ENCODE results near the gene INPP4A.
A peak's percentile ranks its signal among the peaks of the same experiment; 100 is the strongest.

The INPP4A gene

DNA sequence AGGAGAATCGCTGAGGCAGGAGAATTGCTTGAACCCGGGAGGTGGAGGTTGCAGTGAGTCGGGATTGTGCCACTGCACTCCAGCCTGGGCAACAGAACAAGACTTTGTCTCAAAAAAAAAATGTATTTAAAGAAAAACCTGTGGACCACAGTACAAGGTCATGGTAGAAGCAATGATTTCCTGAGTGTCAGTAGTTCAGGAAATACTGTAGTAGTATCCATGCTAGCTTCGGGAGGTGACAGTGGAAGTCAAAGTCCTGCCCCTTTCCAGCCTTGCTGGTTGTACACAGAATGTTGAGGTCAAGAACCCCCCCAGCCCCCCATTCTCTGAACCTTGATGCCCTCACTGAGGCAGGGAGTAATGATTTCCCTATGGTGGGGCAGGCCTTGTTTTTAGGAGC is 56.6 kb downstream of the INPP4A start:
- no peak for DNase-seq

DNA sequence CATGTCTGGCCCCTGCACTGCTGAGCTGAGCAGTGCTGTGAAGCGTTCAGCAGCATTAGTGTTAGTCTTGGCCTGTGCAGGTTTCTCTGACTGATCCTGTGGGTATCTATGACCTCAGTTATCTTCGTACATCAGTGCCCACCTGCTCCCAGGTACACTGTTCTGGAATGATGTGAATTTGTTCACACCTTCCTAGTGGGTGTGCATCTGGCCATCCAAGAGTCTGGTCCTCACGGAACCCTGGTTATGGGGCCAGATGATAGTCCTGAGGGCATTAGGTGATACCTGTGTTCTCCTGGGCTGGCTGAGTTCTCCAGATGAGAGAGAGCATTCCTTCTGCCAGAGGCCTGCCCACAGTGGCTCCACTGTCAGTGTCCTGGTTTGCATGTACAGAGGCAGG is 57.2 kb downstream of the INPP4A start:
- no peak for DNase-seq

DNA sequence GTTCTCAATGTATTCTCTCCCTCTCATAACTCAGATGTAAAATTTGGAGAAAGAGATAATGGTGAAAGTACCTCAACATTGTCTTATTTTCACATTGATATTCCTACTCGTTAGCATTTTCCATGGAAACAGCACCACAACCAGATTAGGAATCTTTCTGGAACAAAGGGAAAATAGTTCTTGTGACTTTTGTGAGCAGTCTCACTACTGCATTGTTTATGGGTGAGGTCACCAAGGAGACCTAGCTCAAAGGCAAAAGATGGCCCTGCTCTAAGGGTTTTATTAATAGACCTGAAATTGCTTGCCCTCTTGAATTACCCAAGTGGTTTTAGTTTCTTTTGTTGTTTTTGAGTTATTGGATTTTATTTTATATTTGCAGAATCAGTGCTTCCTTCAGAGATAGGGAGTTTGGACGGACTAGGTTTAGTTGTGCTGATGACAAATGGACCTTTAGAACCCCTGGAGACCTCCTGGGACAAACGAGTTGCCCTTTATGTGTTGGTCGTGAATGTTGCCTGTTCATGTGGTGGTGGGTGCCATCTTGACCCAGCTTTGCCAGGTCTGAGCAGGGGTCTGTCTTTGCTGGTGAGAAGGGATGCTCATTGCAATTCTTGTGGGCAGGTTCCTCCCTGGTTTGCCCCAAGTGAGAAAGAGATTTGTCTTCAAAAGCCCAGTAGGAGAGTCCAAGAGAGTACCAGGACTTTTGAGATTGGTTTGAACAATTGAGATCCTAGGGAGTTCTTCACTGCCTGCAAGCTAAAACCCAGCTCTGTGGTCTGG is 58.1 kb downstream of the INPP4A start:
- DNase-seq: no peak

DNA sequence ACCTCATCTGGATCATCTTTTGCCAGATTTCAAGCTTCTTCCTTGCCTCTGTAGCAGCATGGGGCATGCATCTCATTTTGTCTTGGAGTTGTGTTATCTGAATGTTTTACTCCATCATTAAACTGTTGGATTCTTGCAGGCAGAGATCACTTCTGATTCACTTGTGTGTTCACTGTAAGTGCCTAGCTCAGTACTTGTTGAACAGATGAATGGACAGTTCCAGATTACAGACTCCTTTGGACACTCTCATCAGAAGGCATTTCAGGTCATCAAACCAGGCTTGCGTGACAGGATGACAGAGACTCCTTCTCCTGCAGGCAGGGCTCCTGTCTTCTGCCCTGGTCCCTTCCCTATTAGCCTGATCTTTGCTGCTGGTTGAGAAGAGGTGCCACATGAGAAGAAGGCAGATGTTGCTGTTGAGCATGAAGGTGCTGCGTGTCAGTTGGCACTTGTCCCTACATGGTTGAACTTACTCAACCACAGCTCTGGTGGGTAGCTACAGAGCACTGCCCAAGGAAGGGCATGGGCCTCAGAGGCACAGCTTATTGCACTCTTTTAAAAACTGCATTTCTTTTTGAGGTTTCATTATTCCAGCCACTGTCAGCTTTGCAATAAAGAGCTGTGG is 58.9 kb downstream of the INPP4A start:
- no peak for DNase-seq

DNA sequence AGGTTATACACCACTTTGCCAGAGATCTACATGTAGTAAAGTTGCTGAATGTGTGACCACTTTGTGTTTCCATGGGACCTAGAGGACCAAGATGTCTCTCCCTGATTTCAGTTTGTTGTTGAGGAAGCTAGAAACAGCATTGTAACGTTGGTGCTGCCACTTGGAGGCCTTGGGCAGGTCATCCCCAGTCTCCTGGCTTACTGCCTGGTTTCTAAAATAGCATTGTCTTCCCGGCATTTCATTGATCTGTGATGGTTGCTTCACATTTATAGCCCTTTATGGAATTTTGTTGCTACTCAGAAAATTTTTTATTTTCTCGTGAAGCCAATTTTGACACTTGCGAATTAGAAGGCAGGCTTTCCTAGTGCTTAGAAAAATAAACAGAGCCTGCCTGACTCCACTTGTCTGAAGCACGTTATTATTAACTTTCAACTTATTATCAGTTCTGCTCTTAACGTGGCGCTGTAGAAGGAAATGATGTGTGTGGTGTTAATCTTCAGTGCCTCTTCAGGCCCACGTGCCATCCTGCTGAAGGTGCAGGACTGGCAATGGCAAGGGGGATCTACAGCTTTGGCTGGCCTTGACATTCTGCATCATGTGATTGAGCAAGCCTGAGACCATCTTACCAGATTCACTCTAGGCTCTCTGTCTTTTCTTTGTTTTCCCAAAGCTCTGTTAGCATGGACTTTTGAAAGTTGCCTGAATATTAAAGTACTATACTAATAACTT is 59.9 kb downstream of the INPP4A start:
- DNase-seq: no peak

DNA sequence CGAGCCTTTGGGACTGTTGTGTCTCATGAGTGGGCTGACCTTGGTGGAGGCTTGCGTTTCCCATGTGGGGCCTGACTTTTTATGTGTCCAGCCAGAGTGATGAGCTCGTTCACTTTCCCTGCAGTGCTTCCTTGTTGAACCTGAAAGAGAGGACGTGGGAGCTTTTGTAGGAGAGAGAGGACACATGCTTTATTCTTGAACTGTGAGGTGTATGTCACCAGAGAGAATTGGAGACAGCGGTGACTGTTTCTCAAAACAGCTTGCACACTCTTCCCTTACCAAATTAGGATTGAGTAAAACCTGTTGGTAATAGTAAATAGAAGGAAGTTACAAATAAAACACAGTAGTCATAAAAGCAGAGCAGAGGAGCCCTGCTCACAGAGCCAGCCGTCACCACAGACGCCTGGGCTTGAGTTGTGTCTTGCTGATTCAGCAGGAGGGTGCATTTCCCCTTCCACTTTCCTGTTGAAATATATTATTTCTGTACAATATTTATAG is 60.7 kb downstream of the INPP4A start:
- no peak for DNase-seq

DNA sequence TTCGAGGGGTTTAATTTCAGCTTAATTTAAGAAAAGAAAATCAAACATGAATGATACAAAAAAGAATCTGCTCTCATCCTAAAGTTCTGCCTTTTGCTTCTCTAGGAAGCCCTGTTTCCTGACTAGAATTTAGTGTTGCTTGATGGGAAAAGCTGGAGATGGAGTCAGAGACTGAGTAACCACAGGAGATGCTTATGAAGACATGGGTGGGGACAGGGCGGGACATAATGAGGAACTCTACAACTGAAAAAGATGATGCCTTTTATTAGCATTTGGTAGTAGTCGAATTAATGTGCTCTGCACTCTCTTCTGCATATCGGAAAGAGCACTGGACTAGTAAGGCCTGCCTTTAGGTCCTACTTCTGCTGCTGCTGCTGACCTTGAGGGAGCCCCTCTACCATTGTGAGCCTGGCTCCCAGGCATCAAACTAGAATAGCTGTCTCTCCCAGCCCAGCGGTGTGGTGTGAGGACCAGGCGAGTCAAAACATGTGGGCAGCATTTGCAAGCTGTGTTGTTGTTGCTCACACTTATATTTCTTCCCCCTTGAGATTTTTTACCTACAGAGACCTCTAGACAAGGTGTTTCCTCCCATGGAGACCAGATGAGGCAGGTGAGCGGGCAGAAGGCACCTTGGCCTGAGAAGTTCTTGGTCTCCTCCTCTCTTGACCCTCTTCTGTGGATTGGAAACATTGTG is 61.5 kb downstream of the INPP4A start:
- no peak for DNase-seq

DNA sequence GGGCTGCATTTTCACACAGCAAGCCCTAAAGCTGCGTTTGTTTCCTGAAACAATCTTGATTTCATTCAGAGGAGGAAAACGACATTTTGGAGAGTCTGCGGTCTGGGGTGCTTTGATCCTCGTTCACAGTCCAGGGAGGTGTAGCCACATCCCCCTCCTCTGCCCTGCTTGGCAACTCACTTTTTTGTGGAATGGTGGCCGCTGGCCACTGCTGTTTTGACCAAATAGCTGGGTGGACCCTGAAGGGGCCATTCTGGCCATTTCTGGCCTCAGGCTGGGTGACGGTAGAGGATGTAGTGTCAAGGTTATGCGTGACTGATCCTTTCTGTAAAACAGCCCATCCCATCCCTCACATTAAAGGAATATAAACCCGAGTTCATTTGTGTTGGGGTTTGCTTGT is 62.2 kb downstream of the INPP4A start:
- no peak for DNase-seq

DNA sequence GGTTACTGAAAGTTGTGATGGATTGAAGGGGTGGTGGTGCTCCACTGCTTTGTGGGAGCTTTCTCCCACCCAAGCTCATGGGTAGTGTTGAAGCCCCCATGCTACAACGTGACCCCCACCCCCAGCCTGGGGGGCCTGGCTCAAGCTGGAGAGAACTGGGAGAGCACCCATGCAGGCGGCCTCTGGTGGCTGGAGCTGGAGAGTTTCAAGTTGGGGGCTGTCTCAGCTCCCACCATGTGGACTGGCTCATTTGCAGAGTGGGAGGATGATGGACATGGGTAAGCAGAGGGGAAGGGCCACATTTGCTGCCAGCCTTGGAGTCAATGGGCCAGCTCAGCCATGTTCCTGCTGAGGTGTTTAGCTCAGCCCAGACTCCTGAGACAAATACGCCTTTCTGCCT is 62.8 kb downstream of the INPP4A start:
- no peak for DNase-seq

DNA sequence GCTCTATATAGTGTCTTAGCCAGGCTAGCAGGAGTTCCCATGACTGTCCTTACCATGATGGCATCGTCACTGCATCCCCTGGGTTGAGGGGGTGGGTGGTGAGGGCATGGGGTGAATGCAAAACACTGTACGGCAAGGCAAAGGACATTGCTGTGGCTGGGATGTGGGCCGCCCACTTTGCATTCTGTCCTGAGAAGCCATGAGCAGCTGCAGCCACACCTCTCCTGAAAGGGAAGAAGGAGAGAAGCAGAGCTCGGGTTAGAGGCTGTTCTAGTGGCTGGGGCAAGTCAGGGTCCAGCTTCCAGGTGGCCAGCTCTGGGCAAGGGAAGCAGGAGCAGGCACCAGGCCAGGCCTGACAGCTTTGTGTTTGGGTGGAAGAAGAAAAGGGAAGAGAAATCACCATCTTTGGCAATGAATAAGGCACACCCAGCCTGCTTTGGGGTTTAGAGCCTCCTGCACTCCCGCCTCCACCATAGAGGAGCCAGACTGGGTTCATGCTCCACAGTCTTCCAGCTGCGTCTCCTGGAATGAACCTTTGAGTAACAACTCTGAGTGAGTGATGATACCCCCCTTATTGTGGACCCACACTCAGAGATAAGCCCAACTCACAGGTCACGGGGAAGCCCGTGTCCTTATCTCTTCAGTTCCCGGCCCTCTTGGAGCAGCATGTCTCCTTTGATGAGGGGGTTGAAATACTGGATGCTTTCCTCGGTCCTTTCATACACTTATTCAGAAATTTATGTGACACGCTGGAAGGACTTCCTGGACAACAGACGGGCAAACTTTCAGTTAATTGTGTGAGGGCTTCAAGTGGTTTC is 63.4 kb downstream of the INPP4A start:
- no peak for DNase-seq

DNA sequence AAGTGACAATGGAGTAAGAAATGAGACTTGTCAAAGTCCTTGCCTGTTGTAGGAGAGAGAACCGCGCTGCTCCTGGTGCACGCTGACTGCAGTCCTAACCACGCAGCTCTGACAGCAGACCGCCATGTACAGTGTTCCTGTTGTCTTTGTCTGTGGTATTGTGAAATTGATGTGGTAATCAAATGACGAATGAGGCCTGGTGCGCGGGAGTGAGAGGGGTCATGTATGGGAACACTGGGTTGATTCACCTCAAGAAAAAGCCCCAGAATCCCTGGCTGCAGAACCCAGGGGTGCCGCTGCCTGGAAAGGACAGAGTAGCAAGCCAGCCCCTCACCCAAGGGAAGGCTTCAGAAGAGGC is 64.0 kb downstream of the INPP4A start:
- peak; percentile 35 for DNase-seq

DNA sequence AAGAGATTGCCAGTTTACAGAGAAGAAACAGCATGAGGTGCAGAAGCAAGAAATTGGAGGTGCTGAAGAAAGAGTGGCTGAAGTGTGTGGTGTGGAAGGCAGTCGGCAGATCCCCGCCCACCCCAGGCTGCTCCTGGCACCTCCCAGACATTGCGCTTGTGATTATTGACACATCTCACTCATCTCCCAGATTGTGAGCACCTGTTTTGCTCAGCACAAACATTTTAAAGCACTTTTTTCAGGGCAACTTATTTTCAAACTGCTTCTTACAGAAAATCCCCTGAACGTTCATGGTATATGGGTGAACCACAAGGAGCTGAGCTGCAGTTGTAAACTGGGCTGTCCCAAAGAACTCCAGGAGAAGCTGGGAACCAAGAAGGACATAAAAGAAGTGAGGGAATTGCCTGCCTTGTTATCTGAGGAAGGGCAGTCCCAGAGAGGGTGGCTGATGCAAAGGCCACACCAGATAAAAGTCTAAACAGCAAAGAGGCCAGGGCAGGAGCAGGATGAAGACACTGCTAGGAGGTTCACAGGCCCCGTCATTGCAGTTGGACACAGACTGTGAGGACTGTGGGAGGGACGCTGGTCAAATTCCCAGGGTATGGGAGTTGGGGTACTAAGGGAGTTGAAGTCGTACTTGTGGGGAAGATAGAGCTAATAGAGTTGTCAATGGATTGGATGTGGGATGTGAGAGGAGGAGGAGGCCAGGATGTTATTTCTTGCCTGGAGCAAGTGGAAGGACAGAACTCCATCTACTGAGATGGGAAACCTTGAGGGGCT is 65.1 kb downstream of the INPP4A start:
- no peak for DNase-seq

DNA sequence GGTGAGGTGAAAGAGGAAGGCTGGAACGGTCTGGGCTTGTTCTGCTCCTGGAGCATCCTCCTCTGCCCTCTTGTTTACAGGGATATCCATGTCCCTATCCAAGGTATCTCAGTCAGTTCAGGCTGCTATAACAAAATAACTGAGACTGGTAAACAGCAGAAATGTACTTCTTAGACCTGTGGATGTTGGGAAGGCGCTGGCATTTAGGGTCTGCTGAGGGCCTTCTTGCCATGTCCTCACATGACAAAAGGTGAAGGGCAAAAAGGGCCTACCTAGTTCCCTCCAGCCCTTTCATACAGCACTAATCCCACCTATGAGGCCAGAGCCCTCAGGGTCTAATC is 65.6 kb downstream of the INPP4A start:
- no peak for DNase-seq

DNA sequence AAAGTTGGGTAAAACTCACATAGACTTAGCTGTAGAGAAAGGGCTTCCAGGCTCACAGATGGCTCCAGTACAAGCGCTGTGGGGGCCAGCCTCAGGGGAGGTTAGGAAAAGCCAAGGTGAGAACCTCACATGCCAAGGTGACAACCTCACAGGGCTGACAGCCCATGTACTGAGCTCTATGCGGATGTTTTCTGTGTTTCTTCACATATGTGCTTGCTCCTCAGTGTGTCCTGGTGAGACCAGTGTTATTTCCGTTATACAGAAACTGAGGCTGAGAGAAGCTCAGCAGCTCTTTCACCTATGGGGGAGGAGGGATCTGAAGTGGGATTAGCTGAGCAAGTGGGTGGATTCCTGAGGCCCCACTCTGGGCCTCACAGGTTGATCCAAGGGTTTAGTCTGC is 67.3 kb downstream of the INPP4A start:
- DNase-seq: no peak

DNA sequence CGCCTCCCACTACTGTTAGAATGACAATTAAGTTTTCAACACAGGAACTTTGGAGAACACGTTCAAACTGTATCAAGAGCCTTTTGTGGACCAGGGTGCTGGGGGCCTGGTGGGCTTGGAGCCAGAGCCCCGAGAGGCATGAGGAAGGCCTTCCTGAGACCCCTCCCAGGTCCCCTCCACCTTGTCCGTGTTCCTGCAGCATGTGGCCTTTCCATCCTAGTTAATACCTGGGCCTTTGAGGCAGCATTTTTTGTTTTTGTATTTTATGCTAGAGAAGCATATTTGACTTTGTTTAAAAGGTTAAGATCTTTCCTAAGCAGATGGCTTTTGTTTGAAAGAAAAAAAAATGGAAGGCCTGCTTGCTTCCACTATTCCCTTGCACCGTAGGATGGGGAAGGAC is 68.0 kb downstream of the INPP4A start:
- DNase-seq: no peak

DNA sequence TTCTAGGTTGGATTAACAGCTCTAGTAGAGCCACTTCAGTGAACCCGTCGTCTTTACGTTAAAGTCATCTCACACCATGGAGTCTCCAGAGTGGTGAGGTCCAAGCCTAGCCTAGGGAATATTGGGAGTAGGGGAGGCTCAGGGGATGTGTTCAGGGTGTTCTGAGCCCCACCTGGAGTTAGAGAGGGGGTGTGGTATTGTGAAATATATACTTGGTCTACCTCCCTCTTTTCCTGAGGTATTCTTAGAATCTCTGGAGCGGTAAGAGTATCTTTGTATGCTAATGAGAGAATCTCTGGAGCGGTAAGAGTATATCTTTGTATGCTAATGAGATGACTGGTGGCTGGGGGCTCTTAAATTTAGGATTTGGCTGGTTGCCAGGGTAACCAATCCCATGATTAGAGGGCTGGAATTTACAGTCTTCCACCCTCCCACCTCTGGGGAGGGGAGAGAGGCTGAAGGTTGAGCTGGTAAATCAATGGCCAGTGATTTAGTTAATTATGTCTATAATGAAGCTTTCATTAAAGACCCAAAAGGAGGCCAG is 69.5 kb downstream of the INPP4A start:
- no peak for DNase-seq

DNA sequence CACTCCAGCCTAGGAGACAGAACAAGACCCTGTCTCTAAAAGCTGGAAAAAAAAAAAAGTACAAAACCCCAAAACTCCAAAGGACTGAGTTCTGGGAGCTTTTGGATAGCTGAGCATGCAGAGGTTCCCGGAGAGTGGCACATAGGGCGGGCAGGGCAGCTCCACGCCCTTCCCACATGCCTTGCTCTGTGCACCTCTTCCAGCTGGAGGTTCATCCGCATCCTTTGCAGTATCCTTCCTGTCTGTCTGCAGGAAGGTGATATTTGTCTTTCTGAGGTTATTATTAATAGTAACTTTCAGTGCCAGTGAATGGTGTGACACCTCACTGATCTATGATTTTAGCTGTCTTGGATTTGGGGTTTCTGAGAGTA is 70.2 kb downstream of the INPP4A start:
- DNase-seq: no peak

DNA sequence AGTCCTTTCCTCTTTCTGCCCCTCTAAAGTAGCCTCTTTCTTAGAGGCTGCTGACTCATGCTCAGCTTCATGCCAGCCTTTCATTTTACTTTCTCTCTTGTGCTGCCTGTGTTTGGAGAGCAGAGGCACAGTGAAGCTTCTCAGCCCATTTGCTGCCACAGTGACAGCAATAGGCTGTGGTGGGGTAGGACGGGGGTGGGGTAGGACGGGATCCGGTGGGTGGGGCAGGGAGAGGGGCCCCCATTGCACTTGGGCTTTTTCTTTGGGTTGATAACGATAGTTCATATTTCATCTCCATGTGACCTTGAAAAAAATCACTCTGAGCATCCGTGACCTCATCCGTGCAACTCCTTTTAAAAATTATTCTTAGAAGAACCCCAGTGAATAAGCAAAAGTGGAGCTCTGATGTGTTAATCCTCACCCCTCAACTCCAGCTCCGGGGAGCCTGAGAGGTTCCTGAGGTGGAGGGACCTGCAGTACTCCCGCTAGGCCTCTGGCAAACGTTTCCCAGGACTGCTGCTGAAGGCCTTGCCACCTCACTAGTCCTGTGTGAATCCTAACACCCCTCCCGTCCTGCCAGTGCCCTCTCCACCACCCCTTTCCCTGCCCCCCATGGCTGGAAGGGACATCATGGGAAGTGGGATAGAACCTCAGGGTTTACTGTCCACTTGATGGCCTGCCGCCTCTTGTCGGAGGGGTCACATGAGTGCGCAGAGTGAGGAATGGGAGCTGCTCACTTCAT is 70.8 kb downstream of the INPP4A start:
- no peak for DNase-seq

DNA sequence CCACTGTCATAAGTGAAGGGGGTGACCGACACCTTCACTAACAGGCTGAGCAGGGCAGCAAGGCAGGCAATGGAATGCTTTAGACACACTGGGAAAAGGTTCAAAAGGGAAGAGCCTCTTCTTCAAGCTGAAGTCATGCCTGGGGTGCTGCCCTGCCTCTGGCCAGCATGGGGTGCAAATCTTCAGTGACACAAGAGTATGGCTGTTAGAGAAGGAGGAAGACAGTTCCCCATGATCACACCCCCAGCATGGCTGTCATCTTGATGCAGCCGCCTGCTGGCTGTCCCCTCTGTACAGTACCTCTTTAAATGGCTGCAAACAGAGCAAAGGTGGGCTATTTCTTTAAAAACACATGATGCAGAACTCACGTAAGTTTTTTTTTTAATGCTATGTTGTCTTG is 71.9 kb downstream of the INPP4A start:
- DNase-seq: no peak

DNA sequence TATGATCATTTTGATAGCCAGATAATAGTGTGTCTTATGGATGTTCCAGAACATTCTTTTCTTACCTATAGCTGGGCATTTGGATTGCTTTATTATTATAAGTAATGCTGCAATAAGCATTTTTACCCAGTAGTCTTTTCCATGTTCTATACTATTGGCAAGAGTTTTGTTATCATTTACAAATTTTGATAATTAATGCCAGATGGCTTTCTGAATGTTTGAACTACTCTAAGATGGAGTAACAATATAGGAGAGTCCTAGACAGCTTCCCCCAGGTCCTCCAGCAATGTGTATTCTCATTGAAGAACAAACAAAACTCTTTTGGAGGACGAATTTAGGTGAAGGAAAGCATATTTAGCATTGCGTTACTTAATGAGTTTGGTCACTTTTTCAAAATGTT is 73.0 kb downstream of the INPP4A start:
- no peak for DNase-seq

DNA sequence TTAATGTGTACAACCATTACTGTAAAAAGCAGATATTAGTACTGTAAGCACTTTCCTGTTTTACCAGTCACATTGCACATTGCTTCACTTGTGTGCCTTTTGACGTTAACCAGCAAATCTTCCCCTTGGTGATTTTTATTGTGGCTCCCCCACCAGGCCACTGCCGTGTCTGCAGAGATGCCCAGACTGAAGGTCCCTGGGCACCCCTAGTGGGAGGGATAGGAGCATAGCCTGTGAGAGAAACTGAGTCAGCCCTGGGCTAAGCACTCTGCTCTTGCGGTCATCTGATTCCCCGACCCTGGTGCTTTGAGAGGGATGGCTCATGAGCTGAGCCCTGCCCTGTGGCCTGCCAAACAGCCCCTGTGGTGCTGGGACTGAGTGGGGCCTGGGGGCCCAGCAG is 73.4 kb downstream of the INPP4A start:
- no peak for DNase-seq

Data from NCI-H510A (cell line).